ENCODE data around the gene GARIN5A.

DNA sequence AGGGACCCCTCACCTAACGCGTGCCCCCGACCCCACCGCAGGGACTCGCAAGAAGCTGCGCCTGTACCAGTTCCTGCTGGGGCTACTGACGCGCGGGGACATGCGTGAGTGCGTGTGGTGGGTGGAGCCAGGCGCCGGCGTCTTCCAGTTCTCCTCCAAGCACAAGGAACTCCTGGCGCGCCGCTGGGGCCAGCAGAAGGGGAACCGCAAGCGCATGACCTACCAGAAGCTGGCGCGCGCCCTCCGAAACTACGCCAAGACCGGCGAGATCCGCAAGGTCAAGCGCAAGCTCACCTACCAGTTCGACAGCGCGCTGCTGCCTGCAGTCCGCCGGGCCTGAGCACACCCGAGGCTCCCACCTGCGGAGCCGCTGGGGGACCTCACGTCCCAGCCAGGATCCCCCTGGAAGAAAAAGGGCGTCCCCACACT lies 48.6 kb downstream of the GARIN5A start:
- TF ChIP-seq, protein P1, sequence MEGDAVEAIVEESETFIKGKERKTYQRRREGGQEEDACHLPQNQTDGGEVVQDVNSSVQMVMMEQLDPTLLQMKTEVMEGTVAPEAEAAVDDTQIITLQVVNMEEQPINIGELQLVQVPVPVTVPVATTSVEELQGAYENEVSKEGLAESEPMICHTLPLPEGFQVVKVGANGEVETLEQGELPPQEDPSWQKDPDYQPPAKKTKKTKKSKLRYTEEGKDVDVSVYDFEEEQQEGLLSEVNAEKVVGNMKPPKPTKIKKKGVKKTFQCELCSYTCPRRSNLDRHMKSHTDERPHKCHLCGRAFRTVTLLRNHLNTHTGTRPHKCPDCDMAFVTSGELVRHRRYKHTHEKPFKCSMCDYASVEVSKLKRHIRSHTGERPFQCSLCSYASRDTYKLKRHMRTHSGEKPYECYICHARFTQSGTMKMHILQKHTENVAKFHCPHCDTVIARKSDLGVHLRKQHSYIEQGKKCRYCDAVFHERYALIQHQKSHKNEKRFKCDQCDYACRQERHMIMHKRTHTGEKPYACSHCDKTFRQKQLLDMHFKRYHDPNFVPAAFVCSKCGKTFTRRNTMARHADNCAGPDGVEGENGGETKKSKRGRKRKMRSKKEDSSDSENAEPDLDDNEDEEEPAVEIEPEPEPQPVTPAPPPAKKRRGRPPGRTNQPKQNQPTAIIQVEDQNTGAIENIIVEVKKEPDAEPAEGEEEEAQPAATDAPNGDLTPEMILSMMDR (IDR thresholded peaks at IDR 0.05; ENCODE audit: poor library complexity), result no peak
- TF ChIP-seq EZH2 (IDR thresholded peaks at IDR 0.05; ENCODE audit: borderline replicate concordance) (no peak), EZH2phosphoT487 (IDR thresholded peaks at IDR 0.05; ENCODE audit: low read depth, severe bottlenecking, unreplicated experiment) (no peak)

All from hepatocyte (in vitro differentiated cells).